GM19328 (cell line): ENCODE data around the gene ITGA7.

Experiments
- ATAC-seq: cut with Tn5 transposase; IDR thresholded peaks from one replicate; pipeline ENCODE4 v1.9.1; 2021; ENCODE audit warnings: mild to moderate bottlenecking, moderate library complexity; ENCODE audit not compliant: unreplicated experiment

Gene ITGA7

GRCh38 chr12:55687746-55688145 lies 20.0 kb downstream of the ITGA7 start:
- peak; percentile 70 for ATAC-seq

GRCh38 chr12:55686366-55687010 lies 21.2 kb downstream of the ITGA7 start:
- ATAC-seq, result no peak

- ATAC-seq, result no peak
Observed at GRCh38 chr12:55685671-55686070, 22.0 kb downstream of the ITGA7 start.

GRCh38 chr12:55684761-55685370 lies 22.8 kb downstream of the ITGA7 start:
- ATAC-seq, result no peak

GRCh38 chr12:55683676-55684075 lies 24.0 kb downstream of the ITGA7 start:
- ATAC-seq, result no peak

GRCh38 chr12:55682087-55682796 lies 25.5 kb downstream of the ITGA7 start:
- ATAC-seq, result no peak

- no peak for ATAC-seq
Observed at GRCh38 chr12:55681142-55682077, 26.3 kb downstream of the ITGA7 start.

- no peak for ATAC-seq
Observed at GRCh38 chr12:55679691-55680090, 28.0 kb downstream of the ITGA7 start.

- no peak for ATAC-seq
Observed at GRCh38 chr12:55676707-55677106, 31.0 kb downstream of the ITGA7 start.

GRCh38 chr12:55675666-55676065 lies 32.0 kb downstream of the ITGA7 start:
- no peak for ATAC-seq

- peak; percentile 98 for ATAC-seq
Observed at GRCh38 chr12:55673638-55674037, 34.1 kb downstream of the ITGA7 start.

GRCh38 chr12:55671746-55672145 lies 36.0 kb downstream of the ITGA7 start:
- ATAC-seq, result no peak

- ATAC-seq, result no peak
Observed at GRCh38 chr12:55670276-55670675, 37.4 kb downstream of the ITGA7 start.

GRCh38 chr12:55666508-55666907 lies 41.2 kb downstream of the ITGA7 start:
- ATAC-seq, result no peak

GRCh38 chr12:55664826-55665225 lies 42.9 kb downstream of the ITGA7 start:
- ATAC-seq, result no peak

GRCh38 chr12:55663391-55663790 lies 44.3 kb downstream of the ITGA7 start:
- ATAC-seq, result no peak

GRCh38 chr12:55659486-55660385 lies 48.0 kb downstream of the ITGA7 start:
- no peak for ATAC-seq

GRCh38 chr12:55658635-55659391 lies 48.9 kb downstream of the ITGA7 start:
- no peak for ATAC-seq

- no peak for ATAC-seq
Observed at GRCh38 chr12:55658212-55658611, 49.5 kb downstream of the ITGA7 start.
